Tibial nerve (tissue), 4 donors: Measurements from ENCODE around the gene MCEMP1.

ENCODE experiments used
- CTCF ChIP-seq, 5 experiments: fragments of 200-600 bp in 3 of 5; fragments of 450-650 bp in 2 of 5; sonication (generic) in 3 of 5; IDR thresholded peaks; one replicate each; pipeline ENCODE4 v1.5.1; 2016 to 2019; ENCODE audit warnings: antibody characterized with exemption in 5 of 5, mild to moderate bottlenecking in 3 of 5, moderate library complexity in 2 of 5
- EP300 ChIP-seq, 2 donors: sonication (generic); formaldehyde crosslinking; IDR thresholded peaks; one replicate each; pipeline ENCODE4 v1.6.1; 2017; ENCODE audit warnings: antibody characterized with exemption in 2 of 2, mild to moderate bottlenecking in 1 of 2

GRCh38 chr19:7661744-7662538 lies 14.9 kb upstream of the MCEMP1 start:
- TF ChIP-seq CTCF (IDR thresholded peaks at IDR 0.05) (no peak), EP300 (IDR thresholded peaks at IDR 0.05) (no peak)
